Loucy (cell line): ENCODE results near the gene LHX4.
A peak's percentile ranks its signal among the peaks of the same experiment; 100 is the strongest.

Experiments used
- H2AFZ ChIP-seq: fragments of 200-600 bp; sonication (generic); 2 replicates; pipeline ENCODE4 v1.6.0; 2016; ENCODE audit warnings: antibody characterized with exemption, mild to moderate bottlenecking, low read length, moderate library complexity
- H3F3A ChIP-seq: fragments of 200-600 bp; 2 replicates; pipeline ENCODE4 v1.6.0; 2016; ENCODE audit warnings: antibody characterized with exemption, low read depth, mild to moderate bottlenecking
- H3K27me3 ChIP-seq: fragments of 200-600 bp; sonication (generic); 2 replicates; pipeline ENCODE4 v1.6.1; 2014; ENCODE audit warnings: low read length, mild to moderate bottlenecking; ENCODE audit not compliant: insufficient read depth, poor library complexity, severe bottlenecking
- H3K36me3 ChIP-seq: fragments of 200-600 bp; sonication (generic); 2 replicates; pipeline ENCODE4 v1.6.1; 2016; ENCODE audit warnings: low read length; ENCODE audit not compliant: insufficient read depth
- H3K4me1 ChIP-seq: fragments of 200-600 bp; sonication (generic); 2 replicates; pipeline ENCODE4 v1.5.1; 2014; ENCODE audit warnings: low read length, mild to moderate bottlenecking; ENCODE audit not compliant: insufficient read depth, poor library complexity, severe bottlenecking
- H3K4me2 ChIP-seq: fragments of 200-600 bp; sonication (generic); 2 replicates; pipeline ENCODE4 v1.6.0; 2014; ENCODE audit warnings: antibody characterized with exemption, low read length, low read depth, mild to moderate bottlenecking; ENCODE audit not compliant: poor library complexity, severe bottlenecking
- H3K4me3 ChIP-seq: fragments of 200-600 bp; sonication (generic); 2 replicates; pipeline ENCODE4 v1.5.1; 2014; ENCODE audit warnings: low read length, mild to moderate bottlenecking, mixed read lengths; ENCODE audit not compliant: poor library complexity, severe bottlenecking
- H3K79me2 ChIP-seq: fragments of 200-600 bp; sonication (generic); 2 replicates; pipeline ENCODE4 v1.6.1; 2014; ENCODE audit warnings: low read length; ENCODE audit not compliant: insufficient read depth
- H3K9ac ChIP-seq: fragments of 200-600 bp; sonication (generic); 2 replicates; pipeline ENCODE4 v1.6.0; 2014; ENCODE audit warnings: mild to moderate bottlenecking, low read depth, low read length, moderate library complexity; ENCODE audit not compliant: poor library complexity, severe bottlenecking
- H3K9me2 ChIP-seq: fragments of 200-600 bp; sonication (generic); replicated peaks from 2 replicates; pipeline ENCODE4 v1.6.1; 2016; ENCODE audit warnings: low read depth, low read length, mixed read lengths
- H3K9me3 ChIP-seq: fragments of 200-600 bp; sonication (generic); 2 replicates; pipeline ENCODE4 v1.6.1; 2014; ENCODE audit warnings: mild to moderate bottlenecking, antibody characterized with exemption, low read length, low read depth; ENCODE audit not compliant: insufficient read depth
- H4K20me1 ChIP-seq: fragments of 200-600 bp; sonication (generic); 2 replicates; pipeline ENCODE4 v1.6.0; 2014; ENCODE audit warnings: antibody characterized with exemption, low read length, mild to moderate bottlenecking; ENCODE audit not compliant: insufficient read depth, poor library complexity, severe bottlenecking
- EZH2phosphoT487 ChIP-seq: fragments of 200-600 bp; IDR thresholded peaks from 2 replicates; pipeline ENCODE4 v1.6.1; 2018; ENCODE audit warnings: antibody characterized with exemption, mild to moderate bottlenecking, moderate library complexity, borderline replicate concordance
- TF ChIP-seq, protein P1 (sequence below): fragments of 200-600 bp; sonication (generic); conservative IDR thresholded peaks from 2 replicates; pipeline ENCODE4 v1.5.1; 2014; ENCODE audit warnings: mild to moderate bottlenecking, antibody characterized with exemption, low read length

Gene LHX4

DNA sequence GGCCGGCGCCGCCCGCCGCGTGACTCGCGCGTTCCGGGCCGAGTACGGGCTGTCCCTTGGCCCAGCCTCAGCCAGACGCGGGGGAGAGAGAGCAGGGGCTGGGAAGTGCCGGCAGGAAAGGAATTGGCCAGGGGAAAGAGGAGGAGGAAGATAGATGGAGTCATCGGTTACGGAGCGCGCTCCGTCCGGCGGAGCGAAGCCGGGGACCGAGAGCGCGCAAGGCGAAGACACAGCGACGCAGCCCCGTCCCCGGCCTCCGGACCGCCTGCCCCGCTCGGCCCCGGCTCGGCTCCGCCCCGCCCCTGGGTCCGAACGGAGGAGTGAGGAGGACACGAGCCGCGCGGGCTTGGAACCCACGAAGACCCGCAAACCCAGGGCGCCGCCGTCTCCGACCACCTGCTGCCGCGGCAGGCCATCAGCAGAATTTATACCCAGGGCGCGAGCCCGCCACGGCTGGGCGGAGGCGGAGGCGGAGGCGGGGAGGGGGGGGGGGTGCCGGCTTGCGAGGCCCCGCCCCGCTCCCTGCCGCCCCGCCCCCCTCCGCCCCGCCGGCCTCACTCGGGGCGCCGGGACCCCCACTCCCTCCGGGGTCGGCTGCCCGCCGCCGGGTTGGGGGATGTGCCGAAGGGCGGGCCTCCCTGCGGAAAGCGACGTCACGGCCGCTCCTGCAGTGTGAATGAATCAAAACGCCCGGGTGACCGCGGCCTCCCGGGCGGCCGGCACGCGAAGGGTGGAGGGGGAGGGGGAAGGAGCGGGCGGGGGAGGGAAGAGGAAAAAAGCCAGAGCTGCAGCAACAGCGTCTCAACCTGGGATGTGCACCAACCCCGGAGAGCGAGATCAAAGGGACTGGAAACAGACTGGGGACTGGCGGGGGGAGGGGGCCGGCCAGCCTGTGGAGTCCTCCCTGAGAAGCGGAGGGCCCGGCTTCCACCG, at the start of gene LHX4:
Gene LHX4 (plus strand): TSS at position 782 of the 933 bp plus-strand sequence. CDS start 266 bp downstream, outside the sequence.
- TF ChIP-seq, protein P1, sequence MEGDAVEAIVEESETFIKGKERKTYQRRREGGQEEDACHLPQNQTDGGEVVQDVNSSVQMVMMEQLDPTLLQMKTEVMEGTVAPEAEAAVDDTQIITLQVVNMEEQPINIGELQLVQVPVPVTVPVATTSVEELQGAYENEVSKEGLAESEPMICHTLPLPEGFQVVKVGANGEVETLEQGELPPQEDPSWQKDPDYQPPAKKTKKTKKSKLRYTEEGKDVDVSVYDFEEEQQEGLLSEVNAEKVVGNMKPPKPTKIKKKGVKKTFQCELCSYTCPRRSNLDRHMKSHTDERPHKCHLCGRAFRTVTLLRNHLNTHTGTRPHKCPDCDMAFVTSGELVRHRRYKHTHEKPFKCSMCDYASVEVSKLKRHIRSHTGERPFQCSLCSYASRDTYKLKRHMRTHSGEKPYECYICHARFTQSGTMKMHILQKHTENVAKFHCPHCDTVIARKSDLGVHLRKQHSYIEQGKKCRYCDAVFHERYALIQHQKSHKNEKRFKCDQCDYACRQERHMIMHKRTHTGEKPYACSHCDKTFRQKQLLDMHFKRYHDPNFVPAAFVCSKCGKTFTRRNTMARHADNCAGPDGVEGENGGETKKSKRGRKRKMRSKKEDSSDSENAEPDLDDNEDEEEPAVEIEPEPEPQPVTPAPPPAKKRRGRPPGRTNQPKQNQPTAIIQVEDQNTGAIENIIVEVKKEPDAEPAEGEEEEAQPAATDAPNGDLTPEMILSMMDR = no peak
- no peak for TF ChIP-seq EZH2phosphoT487
- Histone ChIP-seq H3K4me2 (peak within 1 kb of the TSS; percentile 31), H3K27me3 (no peaks in the 10 kb centered on the region), H3K4me3 (peak within 1 kb of the TSS; percentile 57), H3K9ac (no peak within 1 kb of the TSS), H3K79me2 (no peaks in the 10 kb centered on the region), H3K36me3 (no peaks in the 10 kb centered on the region), H3K4me1 (no peaks in the 10 kb centered on the region), H3K9me3 (no peaks in the 10 kb centered on the region), H4K20me1 (no peaks in the 10 kb centered on the region), H3K9me2 (no peaks in the 10 kb centered on the region), H2AFZ (no peak within 1 kb of the TSS), H3F3A (no peaks in the 10 kb centered on the region)

DNA sequence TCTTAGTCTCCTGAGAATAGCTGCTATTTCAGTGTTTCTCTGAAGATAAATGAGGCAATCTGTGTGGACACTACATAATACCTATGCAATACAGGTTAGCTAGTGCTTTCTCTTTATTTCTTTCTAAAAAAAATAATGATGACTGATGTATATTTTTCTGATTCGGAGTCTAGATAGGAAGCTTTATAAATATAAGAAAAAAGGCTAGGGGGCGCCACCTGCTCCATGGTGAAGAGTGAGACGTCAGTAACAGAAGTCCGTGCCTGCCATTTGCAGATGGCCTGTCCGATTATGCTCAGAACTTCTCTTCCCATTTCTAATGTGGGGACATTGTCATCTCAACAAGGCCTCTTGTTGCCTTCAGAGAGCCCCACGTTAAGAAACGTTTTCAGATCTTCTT, 49.0 kb upstream of the LHX4 start:
- H4K20me1 ChIP-seq = no peaks in the 10 kb centered on the region
- no peak overlapping the region for H3K4me2 ChIP-seq
- no peak for TF ChIP-seq EZH2phosphoT487
- TF ChIP-seq, protein P1 = peak; percentile 78
- H3K79me2 ChIP-seq = no peaks in the 10 kb centered on the region
- no peaks in the 10 kb centered on the region for H3F3A ChIP-seq
- peaks cover 7% of the 10 kb centered on the region for H3K4me1 ChIP-seq
- H3K9ac ChIP-seq = no peak overlapping the region
- H3K27me3 ChIP-seq = no peaks in the 10 kb centered on the region
- no peak overlapping the region for H2AFZ ChIP-seq
- no peak overlapping the region for H3K4me3 ChIP-seq
- no peaks in the 10 kb centered on the region for H3K9me2 ChIP-seq
- H3K9me3 ChIP-seq = no peaks in the 10 kb centered on the region
- peaks cover 43% of the 10 kb centered on the region; the same call in 1 of the 2 replicates for H3K36me3 ChIP-seq

DNA sequence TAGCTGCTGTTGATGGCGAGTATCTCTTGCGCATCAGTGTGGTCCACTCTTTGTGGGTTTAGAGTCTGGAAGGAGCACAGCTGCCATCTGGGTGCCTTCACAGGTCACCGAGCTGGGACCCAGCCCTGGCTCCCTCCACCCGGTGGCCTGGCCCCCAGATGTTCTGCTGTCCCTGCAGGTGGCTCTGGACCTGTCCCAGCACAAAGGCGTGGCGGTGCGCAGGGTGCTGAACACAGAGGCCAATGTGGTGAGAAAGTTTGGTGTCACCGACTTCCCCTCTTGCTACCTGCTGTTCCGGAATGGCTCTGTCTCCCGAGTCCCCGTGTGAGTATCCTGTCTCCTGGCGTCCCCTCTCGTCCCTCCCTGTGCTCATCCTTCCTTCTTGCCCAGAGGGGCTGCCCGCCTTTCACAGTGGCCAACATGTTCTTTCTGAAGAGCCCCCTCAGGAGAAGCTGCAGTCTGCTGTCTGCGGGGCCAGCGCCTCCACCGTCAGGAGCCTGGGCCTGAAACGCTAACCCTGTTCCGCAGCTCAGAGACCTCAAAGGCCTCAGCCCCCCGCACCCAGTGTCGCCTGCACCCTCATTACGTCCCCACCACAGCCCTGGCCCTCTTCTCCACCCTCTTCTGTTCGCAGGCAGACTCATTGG, 47.9 kb upstream of the LHX4 start:
- H2AFZ ChIP-seq = no peak overlapping the region
- no peaks in the 10 kb centered on the region for H3K9me2 ChIP-seq
- H3K4me3 ChIP-seq = no peak overlapping the region
- peaks cover 16% of the 10 kb centered on the region for H3K4me1 ChIP-seq
- no peaks in the 10 kb centered on the region for H4K20me1 ChIP-seq
- H3K4me2 ChIP-seq = no peak overlapping the region
- H3K27me3 ChIP-seq = no peaks in the 10 kb centered on the region
- no peaks in the 10 kb centered on the region for H3K79me2 ChIP-seq
- peaks cover 43% of the 10 kb centered on the region; the same call in 1 of the 2 replicates for H3K36me3 ChIP-seq
- H3K9me3 ChIP-seq = no peaks in the 10 kb centered on the region
- no peaks in the 10 kb centered on the region for H3F3A ChIP-seq
- H3K9ac ChIP-seq = no peak overlapping the region
- TF ChIP-seq, protein P1 = no peak
- TF ChIP-seq EZH2phosphoT487 = no peak
